Measurements from ENCODE around the gene CBL.

CBL gene

DNA sequence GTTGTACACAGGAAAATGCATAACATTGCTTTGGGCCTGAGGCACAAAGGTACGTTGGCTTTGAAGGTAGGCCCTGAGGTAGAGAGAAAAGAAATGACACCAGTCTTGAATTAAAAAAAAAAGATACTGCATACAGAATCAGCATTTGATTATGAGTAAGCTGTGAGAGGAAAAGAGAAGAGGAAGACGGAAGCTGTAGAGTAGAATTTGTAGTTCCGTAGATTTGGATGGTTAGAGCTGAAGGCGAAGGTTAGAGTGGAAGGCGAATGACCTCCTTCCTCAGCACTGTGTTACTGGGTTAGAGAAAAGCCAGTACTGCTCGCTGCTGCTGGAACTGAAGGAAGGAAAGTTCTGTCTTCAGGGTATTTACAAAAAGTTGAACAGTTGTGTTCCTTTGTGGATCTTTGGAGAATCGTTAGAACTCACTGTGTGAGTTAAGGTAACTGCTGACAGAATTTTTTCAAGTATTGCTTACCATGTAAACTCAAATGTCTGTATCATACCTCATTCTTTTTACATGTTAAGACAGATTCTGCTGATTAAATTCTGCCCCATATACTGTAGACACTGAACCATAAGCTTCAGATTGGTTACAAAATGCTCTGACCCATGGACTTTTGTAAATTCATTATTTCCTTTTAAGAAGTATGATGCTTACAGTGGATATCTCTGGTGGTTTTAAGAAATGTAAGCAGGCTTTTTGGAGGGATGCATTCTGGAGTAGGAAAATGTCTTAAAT lies 60.5 kb downstream of the CBL start:
- TF ChIP-seq, protein P1, sequence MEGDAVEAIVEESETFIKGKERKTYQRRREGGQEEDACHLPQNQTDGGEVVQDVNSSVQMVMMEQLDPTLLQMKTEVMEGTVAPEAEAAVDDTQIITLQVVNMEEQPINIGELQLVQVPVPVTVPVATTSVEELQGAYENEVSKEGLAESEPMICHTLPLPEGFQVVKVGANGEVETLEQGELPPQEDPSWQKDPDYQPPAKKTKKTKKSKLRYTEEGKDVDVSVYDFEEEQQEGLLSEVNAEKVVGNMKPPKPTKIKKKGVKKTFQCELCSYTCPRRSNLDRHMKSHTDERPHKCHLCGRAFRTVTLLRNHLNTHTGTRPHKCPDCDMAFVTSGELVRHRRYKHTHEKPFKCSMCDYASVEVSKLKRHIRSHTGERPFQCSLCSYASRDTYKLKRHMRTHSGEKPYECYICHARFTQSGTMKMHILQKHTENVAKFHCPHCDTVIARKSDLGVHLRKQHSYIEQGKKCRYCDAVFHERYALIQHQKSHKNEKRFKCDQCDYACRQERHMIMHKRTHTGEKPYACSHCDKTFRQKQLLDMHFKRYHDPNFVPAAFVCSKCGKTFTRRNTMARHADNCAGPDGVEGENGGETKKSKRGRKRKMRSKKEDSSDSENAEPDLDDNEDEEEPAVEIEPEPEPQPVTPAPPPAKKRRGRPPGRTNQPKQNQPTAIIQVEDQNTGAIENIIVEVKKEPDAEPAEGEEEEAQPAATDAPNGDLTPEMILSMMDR (IDR thresholded peaks at IDR 0.05; ENCODE audit: low read depth, low read length, missing control alignments): no peak
- DNase-seq (ENCODE audit: low read depth): no peak
- no peak overlapping the region for H3K4me3 ChIP-seq (ENCODE audit: low read depth, low read length)

DNA sequence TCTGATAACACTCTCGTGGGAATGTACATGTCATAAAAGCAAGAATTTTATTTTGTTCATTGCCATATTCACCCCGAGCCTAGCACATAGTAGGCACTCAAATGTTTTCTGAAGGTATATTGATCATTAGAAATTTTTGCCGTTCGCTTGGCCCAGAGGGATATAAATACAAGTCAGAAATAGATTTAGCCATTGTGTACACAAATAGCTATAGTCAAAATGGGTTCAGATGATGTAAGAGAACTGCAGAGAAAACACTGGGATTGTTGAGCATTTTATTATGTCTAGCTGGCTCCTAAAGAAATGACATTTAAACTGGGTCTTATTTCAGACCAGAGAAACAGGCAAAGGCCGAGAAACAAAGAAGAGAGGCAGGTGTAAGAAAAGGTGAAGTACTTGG lies 61.5 kb downstream of the CBL start:
- DNase-seq (ENCODE audit: low read depth): no peak
- H3K4me3 ChIP-seq (ENCODE audit: low read depth, low read length): no peak overlapping the region
- TF ChIP-seq, protein P1 (IDR thresholded peaks at IDR 0.05; ENCODE audit: low read depth, low read length, missing control alignments): no peak

DNA sequence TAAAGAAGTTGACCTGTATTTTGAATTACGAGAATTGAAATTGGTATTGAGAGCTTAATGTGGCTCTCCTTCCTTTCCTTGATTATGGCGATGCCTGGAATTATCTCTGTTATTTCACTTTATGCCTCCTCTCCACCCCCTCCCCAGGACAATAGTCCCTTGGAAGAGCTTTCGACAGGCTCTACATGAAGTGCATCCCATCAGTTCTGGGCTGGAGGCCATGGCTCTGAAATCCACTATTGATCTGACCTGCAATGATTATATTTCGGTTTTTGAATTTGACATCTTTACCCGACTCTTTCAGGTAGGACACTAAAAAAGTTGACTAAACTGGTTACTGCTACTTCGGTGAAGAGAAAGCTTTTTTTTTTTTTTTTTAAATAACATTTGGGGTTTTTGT lies 67.6 kb downstream of the CBL start:
- no peak overlapping the region for H3K4me3 ChIP-seq (ENCODE audit: low read depth, low read length)
- no peak for DNase-seq (ENCODE audit: low read depth)
- TF ChIP-seq, protein P1 (IDR thresholded peaks at IDR 0.05; ENCODE audit: low read depth, low read length, missing control alignments): no peak

DNA sequence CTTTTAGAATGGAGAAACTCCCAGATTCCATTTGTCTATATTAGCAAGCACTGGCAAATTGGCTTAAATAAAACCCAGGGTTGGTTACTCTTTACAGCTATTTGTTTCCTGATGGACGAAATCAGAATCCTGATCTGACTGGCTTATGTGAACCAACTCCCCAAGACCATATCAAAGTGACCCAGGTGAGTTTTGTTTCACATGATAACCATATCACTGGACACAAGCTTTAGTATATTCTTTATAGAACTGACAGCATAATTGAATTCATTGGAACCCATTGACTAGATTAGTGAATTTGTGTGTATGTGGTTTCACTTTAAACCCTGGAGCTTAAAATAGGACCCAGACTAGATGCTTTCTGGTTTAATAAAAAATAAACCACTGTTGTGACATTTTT lies 71.5 kb downstream of the CBL start:
- no peak for DNase-seq (ENCODE audit: low read depth)
- H3K4me3 ChIP-seq (ENCODE audit: low read depth, low read length): no peak overlapping the region
- TF ChIP-seq, protein P1 (IDR thresholded peaks at IDR 0.05; ENCODE audit: low read depth, low read length, missing control alignments): no peak

DNA sequence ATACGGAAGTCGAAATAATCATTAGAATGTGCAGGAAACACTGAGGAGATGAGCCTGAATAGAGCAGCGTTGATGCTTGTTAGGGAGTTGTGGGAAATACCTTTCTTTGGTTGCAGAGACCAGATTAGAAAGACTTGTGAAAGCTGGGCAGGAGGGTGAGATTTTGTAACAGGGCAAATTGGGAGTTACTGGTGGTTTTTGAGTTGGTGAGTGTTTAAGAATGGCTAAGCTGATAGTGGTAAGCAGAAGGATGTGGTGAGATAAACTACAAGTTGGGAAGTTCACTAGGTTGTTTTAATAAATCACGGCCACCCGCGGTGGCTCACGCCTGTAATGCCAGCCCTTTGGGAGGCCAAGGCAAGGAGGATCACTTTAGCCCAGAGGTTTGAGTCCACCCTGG lies 76.4 kb downstream of the CBL start:
- H3K4me3 ChIP-seq (ENCODE audit: low read depth, low read length): no peak overlapping the region
- DNase-seq (ENCODE audit: low read depth): no peak
- TF ChIP-seq, protein P1 (IDR thresholded peaks at IDR 0.05; ENCODE audit: low read depth, low read length, missing control alignments): no peak

DNA sequence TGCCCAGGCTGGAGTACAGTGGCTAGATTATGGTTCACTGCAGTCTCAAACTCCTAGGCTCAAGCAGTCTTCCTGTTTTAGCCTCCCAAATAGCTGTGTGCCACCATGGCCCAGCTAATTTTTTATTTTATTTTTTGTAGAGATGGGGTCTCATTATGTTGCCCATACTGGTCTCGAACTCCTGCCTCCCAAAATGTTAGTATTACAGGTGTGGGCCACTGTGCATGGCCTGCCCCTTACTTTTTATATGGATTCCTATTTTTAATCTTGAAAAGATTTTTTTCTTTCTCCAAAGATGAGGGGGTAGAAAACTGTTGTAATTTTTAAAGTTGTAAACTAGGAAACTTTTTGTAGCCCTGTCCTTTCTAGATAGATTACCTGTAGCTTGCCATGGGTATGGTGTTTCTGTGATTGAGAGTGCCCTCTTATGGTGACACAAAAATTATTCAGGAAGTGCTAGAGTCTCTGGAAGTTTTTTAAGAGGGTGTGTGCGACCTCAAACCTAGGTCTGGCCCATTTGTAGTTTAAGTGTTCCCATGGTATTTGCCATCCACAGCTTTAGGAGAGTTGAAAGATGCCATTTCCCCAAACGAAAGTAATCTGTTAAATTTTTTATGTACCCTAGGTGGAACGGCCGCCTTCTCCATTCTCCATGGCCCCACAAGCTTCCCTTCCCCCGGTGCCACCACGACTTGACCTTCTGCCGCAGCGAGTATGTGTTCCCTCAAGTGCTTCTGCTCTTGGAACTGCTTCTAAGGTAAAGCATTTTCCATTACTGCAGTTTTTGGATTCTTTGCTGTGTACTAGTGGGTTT lies 78.4 kb downstream of the CBL start:
- TF ChIP-seq, protein P1 (IDR thresholded peaks at IDR 0.05; ENCODE audit: low read depth, low read length, missing control alignments): peak; percentile 51
- DNase-seq (ENCODE audit: low read depth): no peak
- no peak overlapping the region for H3K4me3 ChIP-seq (ENCODE audit: low read depth, low read length)
